K562 (cell line): Measurements from ENCODE around the gene ZBTB16. TPM values are rescaled to one million over a fixed set of nuclear protein-coding genes. Genes with fewer than 3 reads are reported as not detected.

Source experiments
- CCAR2 ChIP-seq: fragments of 200-400 bp; formaldehyde crosslinking; IDR thresholded peaks from 2 replicates; pipeline ENCODE4 v1.6.1; 2017; ENCODE audit warnings: mild to moderate bottlenecking, low read depth, low read length
- CTBP1 ChIP-seq: fragments of 450-650 bp; IDR thresholded peaks from 2 replicates; pipeline ENCODE4 v1.6.1; 2016; ENCODE audit warnings: borderline replicate concordance
- FIP1L1 ChIP-seq: fragments of 200-400 bp; formaldehyde crosslinking; IDR thresholded peaks from 2 replicates; pipeline ENCODE4 v1.6.1; 2018; ENCODE audit warnings: mild to moderate bottlenecking, low read depth, low read length; ENCODE audit not compliant: poor library complexity, severe bottlenecking
- FOXP1 ChIP-seq: sonication (generic); formaldehyde crosslinking; IDR thresholded peaks from 2 replicates; pipeline ENCODE4 v1.8.0; 2022; ENCODE audit warnings: mild to moderate bottlenecking, missing genetic modification reagents
- GTF2E2 ChIP-seq: fragments of 200-800 bp; sonication (Bioruptor generic); IDR thresholded peaks from 2 replicates; pipeline ENCODE4 v1.6.1; 2016; ENCODE audit warnings: missing genetic modification characterization, missing compliant biosample characterization
- LCOR ChIP-seq: sonication (generic); formaldehyde crosslinking; IDR thresholded peaks from 2 replicates; pipeline ENCODE4 v1.8.0; 2022; ENCODE audit warnings: mild to moderate bottlenecking, missing genetic modification reagents
- MITF ChIP-seq: IDR thresholded peaks from 2 replicates; pipeline ENCODE4 v1.6.1; 2014; ENCODE audit warnings: antibody characterized with exemption
- MYC ChIP-seq, 2 experiments: fragments of 250-450 bp in 1 of 2; sonication (Bioruptor Pico) in 1 of 2; IDR thresholded peaks; 2 replicates each; pipeline versions ENCODE4 v1.5.1 to v1.6.1; 2012 to 2021; ENCODE audit warnings: low read depth in 2 of 2, borderline replicate concordance in 1 of 2, improper control_type of control experiment in 1 of 2, low read length in 1 of 2, mild to moderate bottlenecking in 1 of 2, moderate library complexity in 1 of 2
- NFE2 ChIP-seq: IDR thresholded peaks from 2 replicates; pipeline ENCODE4 v1.6.1; 2014; ENCODE audit warnings: antibody characterized with exemption, low read depth
- NR3C1 ChIP-seq: sonication (generic); formaldehyde crosslinking; IDR thresholded peaks from 2 replicates; pipeline ENCODE4 v1.8.1; 2022; ENCODE audit warnings: missing genetic modification reagents
- PHTF2 ChIP-seq: fragments of 250-450 bp; sonication (Bioruptor Pico); IDR thresholded peaks from 2 replicates; pipeline ENCODE4 v1.5.0; 2021; ENCODE audit warnings: mild to moderate bottlenecking
- RBM14 ChIP-seq: fragments of 200-400 bp; formaldehyde crosslinking; IDR thresholded peaks from 2 replicates; pipeline ENCODE4 v1.6.1; 2018; ENCODE audit warnings: low read depth, mild to moderate bottlenecking, low read length, moderate library complexity, borderline replicate concordance; ENCODE audit not compliant: insufficient read depth
- U2AF2 ChIP-seq: fragments of 200-400 bp; formaldehyde crosslinking; optimal IDR thresholded peaks from 2 replicates; pipeline ENCODE3; 2017; ENCODE audit warnings: low read depth, mild to moderate bottlenecking, low read length
- ZBTB7A ChIP-seq: IDR thresholded peaks from 2 replicates; pipeline ENCODE4 v1.6.1; 2011; ENCODE audit warnings: low read depth, mild to moderate bottlenecking, low read length, moderate library complexity, borderline replicate concordance; ENCODE audit not compliant: control insufficient read depth
- ZNF197 ChIP-seq: fragments of 200-800 bp; sonication (Bioruptor generic); IDR thresholded peaks from 2 replicates; pipeline ENCODE4 v1.6.1; 2016; ENCODE audit warnings: low read depth, missing genetic modification characterization, missing compliant biosample characterization
- ZNF311 ChIP-seq: fragments of 250-450 bp; sonication (Bioruptor Pico); IDR thresholded peaks from 2 replicates; pipeline ENCODE4 v1.4.0; 2020; ENCODE audit warnings: mild to moderate bottlenecking, moderate library complexity
- polyA plus RNA-seq, 8 experiments: library from polyadenylated mRNA; depleted of rRNA in 4 of 8; stranded (reverse) in 5 of 8; unstranded in 3 of 8; fragments of >200 nt; fragmentation: Nextera tagmentation in 2 of 8; fragmentation: Illumina TruSeq in 1 of 8; extraction: Ambion mirVana in 2 of 8; extraction: Trizol in 1 of 8; gene quantifications; 2 replicates each; pipeline versions ENCODE4 v1.2.1 to v1.2.3, GENCODE V29; 2011 to 2014; ENCODE audit warnings: inconsistent platforms in 1 of 8, missing spikeins in 1 of 8
- total RNA-seq, 7 experiments: library from RNA; depleted of rRNA in 6 of 7; stranded (reverse); fragments of >200 nt in 6 of 7; fragmentation: Illumina TruSeq in 2 of 7; extraction: Trizol in 2 of 7; gene quantifications; 2 replicates each; pipeline versions ENCODE4 v1.2.1 to v1.2.3, GENCODE V29; 2011 to 2021; ENCODE audit warnings: low replicate concordance in 1 of 7
- TF ChIP-seq, protein P1 (sequence below): fragments of 250-450 bp; sonication (Bioruptor Pico); IDR thresholded peaks from 2 replicates; pipeline ENCODE4 v1.8.0; 2021; ENCODE audit warnings: borderline replicate concordance, mild to moderate bottlenecking, moderate library complexity; ENCODE audit not compliant: poor library complexity, severe bottlenecking
- TF ChIP-seq, protein P2 (sequence below), 2 experiments: fragments of 200-800 bp in 1 of 2; sonication (Bioruptor generic) in 1 of 2; sonication (generic) in 1 of 2; formaldehyde crosslinking in 1 of 2; IDR thresholded peaks in 1 of 2; conservative IDR thresholded peaks in 1 of 2; 2 replicates each; pipeline versions ENCODE4 v1.5.0 to v1.6.1; 2016 to 2020; ENCODE audit warnings: missing compliant biosample characterization in 1 of 2, missing genetic modification characterization in 1 of 2, missing genetic modification reagents in 1 of 2
- TF ChIP-seq, protein P3 (sequence below): sonication (generic); formaldehyde crosslinking; IDR thresholded peaks from 2 replicates; pipeline ENCODE4 v1.8.0; 2022; ENCODE audit warnings: mild to moderate bottlenecking, missing genetic modification reagents, borderline replicate concordance
- TF ChIP-seq, protein P4 (sequence below): fragments of 450-650 bp; formaldehyde crosslinking; IDR thresholded peaks from 2 replicates; pipeline ENCODE4 v1.4.0; 2022; ENCODE audit warnings: mild to moderate bottlenecking, moderate library complexity

ZBTB16 gene
- total and polyA plus RNA-seq, 9 of the 15 experiments (the other 6 are each of a cell fraction or from before 2014, with no cell fraction given), result 0.06 to 0.40 (median 0.24) TPM; not detected in 4

DNA sequence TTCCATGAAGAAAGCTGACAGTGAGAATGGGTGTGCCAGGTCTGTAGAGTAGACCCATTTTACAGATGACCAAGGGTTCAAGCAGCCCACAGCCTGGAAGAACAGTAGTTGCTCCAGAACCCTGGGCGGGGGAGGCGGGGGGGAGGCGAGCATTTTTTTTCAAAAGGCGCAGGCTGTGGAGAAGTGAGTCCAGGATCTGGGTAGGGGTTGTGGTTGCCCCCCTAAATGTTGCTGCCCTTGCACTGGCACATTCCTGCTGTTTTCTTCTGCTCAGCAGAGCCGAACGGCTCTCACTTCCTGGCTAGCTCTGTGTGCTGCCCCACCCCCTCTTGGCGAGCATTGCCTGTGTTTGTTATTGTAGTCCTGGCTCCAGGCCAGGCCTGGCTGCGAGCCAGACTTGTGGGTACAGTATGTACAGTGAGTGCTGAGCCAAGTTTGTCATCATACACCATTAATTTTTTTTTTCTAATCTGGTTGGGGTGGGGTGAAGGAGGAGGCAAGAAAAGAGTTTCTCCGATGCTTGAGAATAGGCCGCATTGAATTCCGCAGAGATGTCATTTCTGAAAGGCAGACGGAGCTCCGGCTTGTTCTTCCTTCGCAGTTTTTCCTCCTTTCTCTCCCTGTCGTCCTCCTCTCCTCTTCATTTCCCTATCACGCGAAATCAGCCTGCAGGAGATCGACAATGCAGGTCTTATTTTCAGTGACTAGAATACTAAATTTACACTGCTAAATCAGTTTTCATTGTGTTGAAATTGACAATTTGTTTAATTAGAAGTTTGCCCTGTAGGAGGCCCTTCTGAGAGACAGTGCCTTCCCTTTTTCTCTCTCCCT lies 100.5 kb downstream of the ZBTB16 start (continued):
- TF ChIP-seq RBM14, result no peak
- TF ChIP-seq GTF2E2 (tag), result no peak
- peak; percentile 69; the same call in 1 of the 2 replicates for TF ChIP-seq LCOR
- TF ChIP-seq NR3C1, result no peak
- TF ChIP-seq PHTF2, result no peak
- TF ChIP-seq MYC (IDR thresholded peaks at IDR 0.05; ENCODE audit: low read depth, low read length), result peak; percentile 67
- TF ChIP-seq MYC (CRISPR knock-in tag; IDR thresholded peaks at IDR 0.05; ENCODE audit: borderline replicate concordance, low read depth), result no peak
- TF ChIP-seq, protein P1, sequence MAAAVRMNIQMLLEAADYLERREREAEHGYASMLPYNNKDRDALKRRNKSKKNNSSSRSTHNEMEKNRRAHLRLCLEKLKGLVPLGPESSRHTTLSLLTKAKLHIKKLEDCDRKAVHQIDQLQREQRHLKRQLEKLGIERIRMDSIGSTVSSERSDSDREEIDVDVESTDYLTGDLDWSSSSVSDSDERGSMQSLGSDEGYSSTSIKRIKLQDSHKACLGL (CRISPR knock-in tag), result no peak
- TF ChIP-seq FIP1L1, result no peak
- no peak for TF ChIP-seq NFE2
- TF ChIP-seq, protein P2, sequence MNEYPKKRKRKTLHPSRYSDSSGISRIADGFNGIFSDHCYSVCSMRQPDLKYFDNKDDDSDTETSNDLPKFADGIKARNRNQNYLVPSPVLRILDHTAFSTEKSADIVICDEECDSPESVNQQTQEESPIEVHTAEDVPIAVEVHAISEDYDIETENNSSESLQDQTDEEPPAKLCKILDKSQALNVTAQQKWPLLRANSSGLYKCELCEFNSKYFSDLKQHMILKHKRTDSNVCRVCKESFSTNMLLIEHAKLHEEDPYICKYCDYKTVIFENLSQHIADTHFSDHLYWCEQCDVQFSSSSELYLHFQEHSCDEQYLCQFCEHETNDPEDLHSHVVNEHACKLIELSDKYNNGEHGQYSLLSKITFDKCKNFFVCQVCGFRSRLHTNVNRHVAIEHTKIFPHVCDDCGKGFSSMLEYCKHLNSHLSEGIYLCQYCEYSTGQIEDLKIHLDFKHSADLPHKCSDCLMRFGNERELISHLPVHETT (CRISPR knock-in tag; conservative IDR thresholded peaks at IDR 0.05 in 1 of 2, IDR thresholded peaks at IDR 0.05 in 1 of 2), result no peak
- no peak for TF ChIP-seq MITF
- TF ChIP-seq U2AF2, result no peak
- no peak for TF ChIP-seq FOXP1 (CRISPR knock-in tag)
- TF ChIP-seq CCAR2, result no peak
- TF ChIP-seq ZBTB7A, result no peak; the same call in 1 of the 2 replicates
- TF ChIP-seq ZNF197 (CRISPR knock-in tag), result no peak
- peak; percentile 80; the same call in 1 of the 2 replicates for TF ChIP-seq CTBP1
- TF ChIP-seq, protein P3, sequence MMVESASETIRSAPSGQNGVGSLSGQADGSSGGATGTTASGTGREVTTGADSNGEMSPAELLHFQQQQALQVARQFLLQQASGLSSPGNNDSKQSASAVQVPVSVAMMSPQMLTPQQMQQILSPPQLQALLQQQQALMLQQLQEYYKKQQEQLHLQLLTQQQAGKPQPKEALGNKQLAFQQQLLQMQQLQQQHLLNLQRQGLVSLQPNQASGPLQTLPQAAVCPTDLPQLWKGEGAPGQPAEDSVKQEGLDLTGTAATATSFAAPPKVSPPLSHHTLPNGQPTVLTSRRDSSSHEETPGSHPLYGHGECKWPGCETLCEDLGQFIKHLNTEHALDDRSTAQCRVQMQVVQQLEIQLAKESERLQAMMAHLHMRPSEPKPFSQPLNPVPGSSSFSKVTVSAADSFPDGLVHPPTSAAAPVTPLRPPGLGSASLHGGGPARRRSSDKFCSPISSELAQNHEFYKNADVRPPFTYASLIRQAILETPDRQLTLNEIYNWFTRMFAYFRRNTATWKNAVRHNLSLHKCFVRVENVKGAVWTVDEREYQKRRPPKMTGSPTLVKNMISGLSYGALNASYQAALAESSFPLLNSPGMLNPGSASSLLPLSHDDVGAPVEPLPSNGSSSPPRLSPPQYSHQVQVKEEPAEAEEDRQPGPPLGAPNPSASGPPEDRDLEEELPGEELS, result no peak
- TF ChIP-seq, protein P4, sequence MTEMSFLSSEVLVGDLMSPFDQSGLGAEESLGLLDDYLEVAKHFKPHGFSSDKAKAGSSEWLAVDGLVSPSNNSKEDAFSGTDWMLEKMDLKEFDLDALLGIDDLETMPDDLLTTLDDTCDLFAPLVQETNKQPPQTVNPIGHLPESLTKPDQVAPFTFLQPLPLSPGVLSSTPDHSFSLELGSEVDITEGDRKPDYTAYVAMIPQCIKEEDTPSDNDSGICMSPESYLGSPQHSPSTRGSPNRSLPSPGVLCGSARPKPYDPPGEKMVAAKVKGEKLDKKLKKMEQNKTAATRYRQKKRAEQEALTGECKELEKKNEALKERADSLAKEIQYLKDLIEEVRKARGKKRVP, result no peak
- no peak for TF ChIP-seq ZNF311 (CRISPR knock-in tag)
